GM19455 (cell line): ENCODE measurements around the gene TSHZ3.

Source experiments
- ATAC-seq: cut with Tn5 transposase; IDR thresholded peaks from one replicate; pipeline ENCODE4 v1.9.1; 2021; ENCODE audit not compliant: unreplicated experiment

Gene TSHZ3

GRCh38 chr19:31290931-31291590, 58.2 kb downstream of the TSHZ3 start:
- ATAC-seq = no peak

- ATAC-seq = no peak
Measured at GRCh38 chr19:31289976-31290375, 59.3 kb downstream of the TSHZ3 start.

GRCh38 chr19:31289381-31289880, 59.8 kb downstream of the TSHZ3 start:
- no peak for ATAC-seq

GRCh38 chr19:31286491-31286890, 62.7 kb downstream of the TSHZ3 start:
- no peak for ATAC-seq

GRCh38 chr19:31285744-31286143, 63.5 kb downstream of the TSHZ3 start:
- ATAC-seq = no peak

GRCh38 chr19:31284621-31285020, 64.6 kb downstream of the TSHZ3 start:
- ATAC-seq = no peak

- no peak for ATAC-seq
Measured at GRCh38 chr19:31283701-31284100, 65.5 kb downstream of the TSHZ3 start.

- no peak for ATAC-seq
Measured at GRCh38 chr19:31282346-31282745, 66.9 kb downstream of the TSHZ3 start.

GRCh38 chr19:31280287-31281006, 68.8 kb downstream of the TSHZ3 start:
- ATAC-seq = no peak

- ATAC-seq = no peak
Measured at GRCh38 chr19:31279436-31279765, 69.8 kb downstream of the TSHZ3 start.

- no peak for ATAC-seq
Measured at GRCh38 chr19:31278555-31279435, 70.4 kb downstream of the TSHZ3 start.

- no peak for ATAC-seq
Measured at GRCh38 chr19:31277516-31277915, 71.7 kb downstream of the TSHZ3 start.

- no peak for ATAC-seq
Measured at GRCh38 chr19:31276831-31277230, 72.4 kb downstream of the TSHZ3 start.

- ATAC-seq = no peak
Measured at GRCh38 chr19:31275068-31275334, 74.2 kb downstream of the TSHZ3 start.

GRCh38 chr19:31274251-31275067, 74.8 kb downstream of the TSHZ3 start:
- ATAC-seq = no peak

- no peak for ATAC-seq
Measured at GRCh38 chr19:31272583-31273106, 76.6 kb downstream of the TSHZ3 start.

- no peak for ATAC-seq
Measured at GRCh38 chr19:31271306-31271911, 77.8 kb downstream of the TSHZ3 start.

GRCh38 chr19:31270897-31271296, 78.3 kb downstream of the TSHZ3 start:
- no peak for ATAC-seq

- ATAC-seq = no peak
Measured at GRCh38 chr19:31269425-31270127, 79.7 kb downstream of the TSHZ3 start.
